GM19025 (cell line): ENCODE results near the gene ANKIB1.

Experiments used
- ATAC-seq: cut with Tn5 transposase; IDR thresholded peaks from one replicate; pipeline ENCODE4 v1.9.1; 2021; ENCODE audit warnings: mild to moderate bottlenecking, low read depth, moderate library complexity; ENCODE audit not compliant: unreplicated experiment

The ANKIB1 gene

DNA sequence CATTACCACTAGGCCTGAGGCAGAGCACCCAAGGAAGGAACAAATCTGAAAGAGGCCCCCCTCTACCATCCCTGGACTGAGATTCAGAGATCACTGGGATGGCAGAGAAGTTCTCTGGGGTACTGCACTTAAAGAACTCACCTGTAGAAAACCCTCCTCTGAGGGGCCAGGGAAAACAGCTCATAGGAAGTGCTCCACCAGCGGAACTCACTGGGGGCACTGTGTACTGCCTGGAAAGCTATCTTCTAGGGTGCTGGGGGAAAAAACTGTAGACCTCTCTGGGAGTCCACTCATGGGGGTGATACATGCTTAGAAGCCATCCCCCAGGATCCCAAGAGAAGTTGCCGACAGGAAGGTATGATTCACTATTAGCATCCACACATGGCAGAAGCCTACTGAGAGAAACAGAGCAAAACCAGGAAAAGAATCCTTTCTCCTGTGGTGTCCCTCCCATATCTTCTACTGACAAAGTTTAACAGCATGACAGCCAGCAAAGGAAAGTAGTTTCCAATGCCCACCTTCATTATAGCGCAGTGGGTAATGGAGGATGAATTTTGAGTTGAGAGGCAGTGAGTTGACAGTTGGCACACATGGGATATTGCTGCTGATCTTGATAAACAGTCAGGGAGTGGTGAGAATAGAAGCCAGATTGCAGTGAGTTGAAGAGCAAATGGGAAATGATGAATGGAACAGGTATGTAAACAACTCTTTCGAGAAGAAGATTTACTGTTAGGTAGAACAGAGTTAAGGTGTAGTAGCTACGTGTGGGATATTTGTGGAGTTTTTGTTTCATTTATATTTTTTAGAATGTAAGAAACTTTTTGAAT lies 20.9 kb downstream of the ANKIB1 start:
- no peak for ATAC-seq

- ATAC-seq = no peak
Measured at GRCh38 chr7:92268921-92269320, 23.1 kb downstream of the ANKIB1 start.

- no peak for ATAC-seq
Measured at GRCh38 chr7:92275327-92275726, 29.6 kb downstream of the ANKIB1 start.

GRCh38 chr7:92276460-92276864 lies 30.7 kb downstream of the ANKIB1 start:
- ATAC-seq = peak; percentile 79

DNA sequence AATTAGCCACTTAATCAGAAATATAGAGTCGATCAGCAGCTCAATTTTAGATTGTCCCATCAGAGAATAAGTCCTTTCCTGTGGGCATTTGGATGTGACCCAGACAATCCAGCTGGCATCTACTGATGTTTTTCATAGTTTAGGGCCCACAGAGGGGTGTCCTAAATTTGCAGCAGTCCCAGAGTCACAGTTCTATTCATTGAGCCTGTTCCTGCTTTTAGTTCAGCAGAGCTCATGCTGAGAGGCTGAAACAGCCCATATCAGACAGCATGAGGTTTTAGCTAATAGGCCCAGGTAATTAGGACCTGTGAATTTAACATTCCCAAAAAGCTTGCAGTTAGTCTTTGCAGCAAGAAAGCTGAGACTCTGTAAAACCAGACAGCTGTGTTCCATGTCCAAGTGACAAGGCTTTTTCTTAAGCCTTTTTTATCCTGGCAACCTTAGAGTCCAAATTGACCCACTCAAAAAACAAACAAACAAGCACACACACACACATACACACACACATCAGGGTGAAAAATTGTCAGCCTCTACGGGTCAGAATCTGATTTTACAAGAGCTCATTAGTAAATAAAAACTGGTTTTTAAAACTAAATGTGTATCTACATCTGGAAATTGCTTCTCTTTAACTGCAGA lies 33.7 kb downstream of the ANKIB1 start:
- ATAC-seq = no peak

DNA sequence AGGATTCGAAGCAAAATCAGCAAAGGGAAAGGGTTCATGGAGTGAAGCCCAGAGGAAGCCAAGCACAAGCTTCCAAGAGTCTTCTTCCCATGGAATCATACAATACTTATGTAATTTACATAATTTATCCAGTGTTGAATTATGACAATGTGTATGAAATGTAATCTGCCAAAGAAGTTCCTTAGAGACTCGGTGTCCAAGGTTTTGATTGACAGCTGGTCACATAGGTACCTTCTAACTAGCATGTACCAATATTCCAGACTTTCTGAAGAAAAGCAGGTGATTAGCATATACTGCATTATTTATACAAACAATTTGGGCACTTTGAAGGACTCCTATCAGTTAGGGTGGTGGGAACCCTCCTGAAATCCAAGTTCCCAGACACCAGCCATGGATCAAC lies 35.3 kb downstream of the ANKIB1 start:
- no peak for ATAC-seq

DNA sequence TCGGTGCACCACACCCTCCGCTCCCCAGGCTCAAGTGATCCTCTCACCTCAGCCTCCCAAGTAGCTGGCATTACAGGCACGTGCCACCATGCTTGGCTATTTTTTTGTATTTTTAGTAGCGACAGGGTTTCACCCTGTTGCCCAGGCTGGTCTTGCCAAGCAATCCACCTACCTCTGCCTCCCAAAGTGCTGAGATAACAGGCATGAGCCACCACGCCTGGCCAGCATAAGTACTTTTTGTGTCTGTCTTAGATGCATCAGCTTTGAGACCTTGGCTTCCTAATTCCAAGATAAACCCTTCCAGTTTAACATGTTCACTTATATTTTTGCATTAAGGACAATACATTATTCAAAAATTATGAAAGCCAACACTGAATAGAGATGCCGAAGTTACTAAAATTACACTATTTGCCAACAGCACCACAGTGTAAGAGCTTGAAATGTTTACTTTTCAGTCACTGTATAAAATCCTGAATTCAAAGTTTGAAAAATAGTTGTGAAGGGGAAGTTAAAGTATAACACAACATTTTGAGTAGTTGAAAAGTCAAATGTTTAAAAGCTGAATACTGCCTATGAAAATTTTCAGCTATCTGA lies 36.5 kb downstream of the ANKIB1 start:
- ATAC-seq = no peak

DNA sequence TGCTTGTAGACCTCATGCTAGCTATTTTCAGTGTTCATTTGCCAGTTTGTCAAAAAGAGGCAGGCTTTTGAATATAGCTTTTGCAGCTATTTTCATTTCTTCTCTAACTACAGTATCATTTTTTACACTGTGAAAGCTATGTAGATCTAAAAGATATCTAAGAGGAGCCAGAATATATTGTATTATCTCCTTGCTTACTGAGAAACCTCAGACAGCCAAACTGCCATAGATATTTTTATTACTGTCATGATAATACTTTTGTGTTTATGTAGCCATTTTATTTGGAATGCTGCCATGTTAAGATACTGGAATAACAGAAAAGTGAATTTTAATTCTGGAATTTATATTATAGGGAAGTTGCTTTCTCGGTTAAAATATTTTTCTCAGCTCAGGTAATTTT lies 37.2 kb downstream of the ANKIB1 start:
- no peak for ATAC-seq

DNA sequence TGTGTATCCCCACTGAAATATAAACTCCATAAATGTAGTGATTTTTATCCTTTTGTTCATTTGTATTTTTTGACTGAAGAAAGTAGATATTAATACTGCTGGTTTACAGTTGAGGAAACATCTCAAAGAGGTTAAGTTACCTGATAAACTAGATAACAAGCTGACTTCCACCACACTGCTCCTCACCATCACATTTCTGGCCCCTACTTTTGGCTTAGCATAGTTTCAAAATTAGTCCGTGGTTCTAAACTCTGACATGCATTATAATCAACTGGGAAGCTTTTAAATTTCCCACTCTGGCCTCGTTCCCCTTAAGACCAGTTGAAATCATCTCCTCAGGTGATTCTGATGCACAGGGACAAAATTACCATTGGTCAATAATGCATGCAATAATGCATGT lies 43.5 kb downstream of the ANKIB1 start:
- no peak for ATAC-seq

- ATAC-seq = no peak
Measured at GRCh38 chr7:92292981-92293380, 47.2 kb downstream of the ANKIB1 start.

GRCh38 chr7:92293896-92294590 lies 48.3 kb downstream of the ANKIB1 start:
- no peak for ATAC-seq

GRCh38 chr7:92295391-92295790 lies 49.6 kb downstream of the ANKIB1 start:
- no peak for ATAC-seq

GRCh38 chr7:92296235-92296634 lies 50.5 kb downstream of the ANKIB1 start:
- no peak for ATAC-seq

- no peak for ATAC-seq
Measured at GRCh38 chr7:92296880-92297445, 51.2 kb downstream of the ANKIB1 start.

DNA sequence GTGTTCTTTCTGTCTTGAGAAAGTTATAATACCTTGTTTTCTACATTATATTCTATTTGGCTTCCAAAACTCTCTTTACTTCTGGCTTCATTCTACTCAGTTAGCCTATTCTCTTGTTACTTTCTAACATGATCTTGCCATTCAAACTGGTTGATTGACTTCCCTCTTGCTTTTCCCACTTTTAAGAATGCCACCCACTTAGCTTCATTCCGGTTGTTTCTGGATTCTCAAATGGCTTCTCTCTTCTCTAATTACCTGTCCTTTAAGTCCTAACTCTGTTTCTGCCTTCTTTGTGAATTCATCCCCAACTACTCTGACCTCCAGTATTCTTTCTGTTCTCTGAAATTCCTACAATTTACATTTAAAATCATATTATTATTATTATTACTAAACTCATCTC lies 52.0 kb downstream of the ANKIB1 start:
- ATAC-seq = no peak

- no peak for ATAC-seq
Measured at GRCh38 chr7:92303761-92304160, 58.0 kb downstream of the ANKIB1 start.

DNA sequence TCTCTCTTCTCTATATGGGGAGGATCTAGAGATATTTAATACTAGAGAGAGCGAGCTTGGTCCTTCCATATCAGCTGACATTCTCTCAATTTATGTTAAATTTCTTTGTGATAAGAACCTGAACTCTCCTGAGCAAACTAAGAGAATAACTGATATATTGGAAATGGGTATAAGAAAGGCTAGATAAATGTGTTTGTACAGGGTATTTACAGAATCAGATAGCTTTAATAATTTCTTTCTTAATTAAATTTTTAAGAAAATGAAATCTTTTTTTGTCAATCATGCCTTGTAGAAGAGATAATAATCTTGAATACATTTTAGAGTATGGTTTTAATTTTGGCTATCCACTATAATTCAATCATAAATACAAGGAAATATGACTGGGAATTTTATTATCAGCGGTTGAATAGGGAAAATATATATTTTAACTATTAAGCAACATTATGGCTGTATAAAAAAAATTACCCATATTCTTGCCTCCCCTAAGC lies 58.7 kb downstream of the ANKIB1 start:
- no peak for ATAC-seq

DNA sequence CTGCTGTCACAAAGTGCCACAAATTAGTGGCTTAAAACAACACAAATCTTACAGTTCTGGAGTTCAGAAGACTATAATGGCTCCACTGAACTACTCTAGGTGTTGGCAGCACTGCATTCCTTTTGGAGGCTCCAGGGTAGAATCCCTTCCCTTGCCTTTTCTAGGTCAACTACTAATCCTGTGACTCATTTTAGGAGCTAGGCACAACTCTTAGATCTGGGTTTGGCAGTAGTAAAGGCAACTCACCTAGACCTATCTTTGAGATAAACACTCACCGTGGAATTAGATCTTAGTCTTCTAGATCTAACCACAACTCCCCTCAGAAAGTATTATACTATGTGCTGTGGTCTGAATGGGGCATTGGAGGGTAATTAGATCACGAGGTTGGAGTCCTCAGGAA lies 60.4 kb downstream of the ANKIB1 start:
- no peak for ATAC-seq

DNA sequence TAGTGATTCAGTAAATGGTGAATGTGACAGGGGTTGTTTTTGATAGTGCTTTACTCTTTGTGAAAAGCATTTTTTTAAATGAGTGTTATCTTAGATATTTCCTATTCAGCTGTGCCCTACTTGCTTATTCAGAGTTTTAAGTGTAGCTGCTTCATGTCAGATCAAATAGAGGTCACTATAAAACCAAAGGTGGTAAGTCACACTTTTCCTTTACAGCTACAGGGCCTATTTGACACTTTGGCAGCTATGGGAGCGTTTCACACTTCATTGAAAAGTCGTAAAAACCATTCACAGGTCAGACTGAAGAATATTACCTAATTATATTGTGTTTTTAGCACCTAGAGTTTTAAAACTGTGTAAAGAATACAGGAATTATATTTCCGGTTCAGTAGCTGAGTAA lies 67.3 kb downstream of the ANKIB1 start:
- ATAC-seq = no peak

- no peak for ATAC-seq
Measured at GRCh38 chr7:92319243-92319642, 73.5 kb downstream of the ANKIB1 start.

GRCh38 chr7:92325173-92325572 lies 79.4 kb downstream of the ANKIB1 start:
- no peak for ATAC-seq
